SW480 (cell line): ENCODE data around the gene ZNF775.

Experiments used
- DNase-seq: peaks from one replicate; pipeline ENCODE4 v3.0.0-alpha.2; 2016; ENCODE audit warnings: low spot score

Gene ZNF775

GRCh38 chr7:150368884-150369747 is 10.0 kb upstream of the ZNF775 start:
- DNase-seq = peak; percentile 76

GRCh38 chr7:150369748-150370501 is 9.2 kb upstream of the ZNF775 start:
- no peak for DNase-seq

- no peak for DNase-seq
Observed at GRCh38 chr7:150370612-150371071, 8.5 kb upstream of the ZNF775 start.

DNA sequence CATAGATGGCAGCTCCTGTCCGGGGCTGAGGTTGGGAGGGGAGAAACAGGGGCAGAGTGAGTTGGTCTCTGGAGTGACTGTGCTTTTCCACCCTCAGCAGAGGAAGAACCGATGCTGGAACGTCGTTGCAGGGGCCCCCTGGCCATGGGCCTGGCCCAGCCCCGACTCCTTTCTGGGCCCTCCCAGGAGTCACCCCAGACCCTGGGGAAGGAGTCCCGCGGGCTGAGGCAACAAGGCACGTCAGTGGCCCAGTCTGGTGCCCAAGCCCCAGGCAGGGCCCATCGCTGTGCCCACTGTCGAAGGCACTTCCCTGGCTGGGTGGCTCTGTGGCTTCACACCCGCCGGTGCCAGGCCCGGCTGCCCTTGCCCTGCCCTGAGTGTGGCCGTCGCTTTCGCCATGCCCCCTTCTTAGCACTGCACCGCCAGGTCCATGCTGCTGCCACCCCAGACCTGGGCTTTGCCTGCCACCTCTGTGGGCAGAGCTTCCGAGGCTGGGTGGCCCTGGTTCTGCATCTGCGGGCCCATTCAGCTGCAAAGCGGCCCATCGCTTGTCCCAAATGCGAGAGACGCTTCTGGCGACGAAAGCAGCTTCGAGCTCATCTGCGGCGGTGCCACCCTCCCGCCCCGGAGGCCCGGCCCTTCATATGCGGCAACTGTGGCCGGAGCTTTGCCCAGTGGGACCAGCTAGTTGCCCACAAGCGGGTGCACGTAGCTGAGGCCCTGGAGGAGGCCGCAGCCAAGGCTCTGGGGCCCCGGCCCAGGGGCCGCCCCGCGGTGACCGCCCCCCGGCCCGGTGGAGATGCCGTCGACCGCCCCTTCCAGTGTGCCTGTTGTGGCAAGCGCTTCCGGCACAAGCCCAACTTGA is 7.8 kb upstream of the ZNF775 start:
- no peak for DNase-seq

DNA sequence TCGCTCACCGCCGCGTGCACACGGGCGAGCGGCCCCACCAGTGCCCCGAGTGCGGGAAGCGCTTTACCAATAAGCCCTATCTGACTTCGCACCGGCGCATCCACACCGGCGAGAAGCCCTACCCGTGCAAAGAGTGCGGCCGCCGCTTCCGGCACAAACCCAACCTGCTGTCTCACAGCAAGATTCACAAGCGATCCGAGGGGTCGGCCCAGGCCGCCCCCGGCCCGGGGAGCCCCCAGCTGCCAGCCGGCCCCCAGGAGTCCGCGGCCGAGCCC is 7.2 kb upstream of the ZNF775 start:
- no peak for DNase-seq

DNA sequence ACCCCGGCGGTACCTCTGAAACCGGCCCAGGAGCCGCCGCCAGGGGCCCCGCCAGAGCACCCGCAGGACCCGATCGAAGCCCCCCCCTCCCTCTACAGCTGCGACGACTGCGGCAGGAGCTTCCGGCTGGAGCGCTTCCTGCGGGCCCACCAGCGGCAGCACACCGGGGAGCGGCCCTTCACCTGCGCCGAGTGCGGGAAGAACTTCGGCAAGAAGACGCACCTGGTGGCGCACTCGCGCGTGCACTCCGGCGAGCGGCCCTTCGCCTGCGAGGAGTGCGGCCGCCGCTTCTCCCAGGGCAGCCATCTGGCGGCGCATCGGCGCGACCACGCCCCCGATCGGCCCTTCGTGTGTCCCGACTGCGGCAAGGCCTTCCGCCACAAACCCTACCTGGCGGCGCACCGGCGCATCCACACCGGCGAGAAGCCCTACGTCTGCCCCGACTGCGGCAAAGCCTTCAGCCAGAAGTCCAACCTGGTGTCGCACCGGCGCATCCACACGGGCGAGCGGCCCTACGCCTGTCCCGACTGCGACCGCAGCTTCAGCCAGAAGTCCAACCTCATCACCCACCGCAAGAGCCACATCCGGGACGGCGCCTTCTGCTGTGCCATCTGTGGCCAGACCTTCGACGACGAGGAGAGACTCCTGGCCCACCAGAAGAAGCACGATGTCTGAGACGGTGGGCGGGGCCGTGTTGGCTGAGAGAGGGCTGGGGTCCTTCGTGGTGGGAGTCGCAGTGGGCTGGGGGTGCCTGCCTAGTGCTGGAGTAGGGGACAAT is 6.7 kb upstream of the ZNF775 start:
- DNase-seq = no peak

DNA sequence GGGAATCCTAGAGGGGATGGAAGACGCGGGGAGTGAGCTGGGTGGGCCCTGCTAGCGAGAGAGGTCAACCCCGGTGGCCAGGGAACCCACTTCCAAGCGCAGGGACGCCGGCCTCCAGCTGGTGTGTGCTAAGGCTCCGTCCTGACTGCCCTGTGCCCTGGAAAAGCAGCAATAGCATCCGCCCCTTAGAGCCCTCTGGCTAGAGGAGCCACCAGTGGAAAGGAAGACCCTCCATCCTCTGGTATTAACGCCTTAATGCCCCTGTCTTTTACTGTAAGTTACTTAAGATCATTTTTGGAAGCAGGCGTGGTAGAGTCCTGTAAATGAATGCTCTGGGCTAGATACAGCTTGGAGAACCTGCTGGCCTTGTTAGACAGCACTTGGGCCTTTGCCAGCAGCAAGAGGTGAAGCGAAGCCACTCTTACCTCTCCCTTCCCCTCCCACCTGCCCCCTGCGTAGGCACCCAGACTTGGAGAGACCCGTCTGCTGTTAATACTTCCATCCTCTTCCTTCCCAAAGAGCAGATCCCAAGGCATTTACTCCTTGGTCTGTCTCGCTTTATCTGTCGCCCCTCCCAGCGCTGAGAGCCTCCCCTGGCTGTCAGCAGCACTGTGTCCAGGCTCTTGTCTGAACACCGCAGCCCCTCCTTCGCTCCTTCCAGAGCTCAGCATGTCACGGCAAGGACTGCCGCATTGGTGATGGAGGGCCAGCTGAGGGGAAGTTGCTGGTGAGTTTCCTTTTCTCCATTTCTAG is 5.9 kb upstream of the ZNF775 start:
- no peak for DNase-seq

DNA sequence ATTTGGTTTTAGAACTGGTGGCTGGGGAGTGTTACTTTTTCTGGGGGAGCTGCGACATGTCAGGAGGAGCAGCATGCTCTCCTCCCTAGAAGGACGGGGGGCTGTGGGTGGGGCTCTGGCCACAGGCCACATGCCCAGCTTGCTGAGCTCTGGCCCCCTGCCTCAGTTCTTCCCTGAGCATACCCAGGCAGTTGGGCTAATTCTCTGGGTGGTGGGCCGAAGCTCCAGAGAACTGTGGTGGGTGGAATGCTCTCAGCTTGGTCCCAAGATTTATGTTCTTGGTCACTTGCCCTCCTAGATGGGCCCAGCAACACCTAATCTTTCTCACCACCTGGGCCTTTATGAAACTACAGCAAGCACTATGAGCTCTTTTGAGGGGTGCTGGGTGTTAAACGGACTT is 5.1 kb upstream of the ZNF775 start:
- DNase-seq = no peak

DNA sequence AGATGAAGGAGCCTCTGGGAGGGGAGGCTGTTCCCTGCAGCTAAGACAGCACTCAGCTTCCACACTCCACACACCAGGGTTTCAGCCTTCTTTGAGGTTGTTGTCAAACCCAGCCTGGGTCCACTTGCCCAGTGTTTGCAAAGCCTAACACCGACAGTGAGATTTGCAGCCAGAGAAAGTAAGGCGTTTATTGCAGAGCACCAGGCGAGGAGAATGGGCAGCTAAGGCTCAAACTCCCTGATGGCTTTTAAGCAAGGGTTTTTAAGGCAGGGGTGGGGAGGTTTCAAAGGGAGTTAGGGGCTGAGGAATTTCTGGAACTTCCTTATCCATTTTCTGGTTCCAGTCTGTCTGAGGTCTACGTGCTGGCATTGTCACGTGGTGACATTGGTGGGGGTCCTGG is 4.7 kb upstream of the ZNF775 start:
- no peak for DNase-seq

DNA sequence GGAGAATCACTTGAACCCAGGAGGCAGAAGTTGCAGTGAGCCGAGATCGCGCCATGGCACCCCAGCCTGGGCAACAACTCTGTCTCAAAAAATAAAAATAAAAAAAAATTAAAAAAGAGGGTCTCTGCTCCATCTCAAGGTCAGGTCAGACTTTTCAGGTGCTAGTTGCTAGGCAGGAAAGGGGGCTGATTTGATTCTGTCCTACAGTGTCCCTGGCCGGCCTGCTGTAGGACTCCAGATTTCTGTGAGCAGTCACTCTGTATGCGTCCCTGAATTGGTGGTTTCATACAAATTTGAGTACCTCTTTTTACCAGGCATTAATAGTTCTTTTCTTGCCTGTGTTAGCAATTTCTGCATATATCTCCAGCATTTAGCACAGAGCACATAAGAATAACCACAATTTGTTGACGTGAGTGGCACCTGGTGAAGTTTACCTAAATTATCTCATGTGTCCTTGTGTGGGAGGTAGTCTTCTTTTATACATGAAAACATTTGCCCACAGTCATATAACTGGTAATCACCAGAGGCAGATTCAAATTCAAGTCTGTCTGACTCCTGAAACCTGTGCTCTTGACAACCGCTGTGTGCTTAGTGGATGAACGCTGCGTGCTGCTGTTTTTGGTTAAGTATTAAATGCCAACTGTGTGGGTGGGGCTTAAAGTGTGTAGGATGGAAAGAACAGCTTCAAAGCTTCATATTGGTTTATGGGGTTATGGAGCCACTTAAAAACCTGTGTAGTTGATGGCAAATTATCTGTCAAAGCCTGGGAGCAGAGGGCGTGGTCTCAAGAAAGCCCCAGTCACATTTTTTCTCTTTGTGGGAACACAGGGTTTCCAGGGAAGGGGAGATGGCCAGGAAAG is 3.2 kb upstream of the ZNF775 start:
- peak; percentile 90 for DNase-seq

DNA sequence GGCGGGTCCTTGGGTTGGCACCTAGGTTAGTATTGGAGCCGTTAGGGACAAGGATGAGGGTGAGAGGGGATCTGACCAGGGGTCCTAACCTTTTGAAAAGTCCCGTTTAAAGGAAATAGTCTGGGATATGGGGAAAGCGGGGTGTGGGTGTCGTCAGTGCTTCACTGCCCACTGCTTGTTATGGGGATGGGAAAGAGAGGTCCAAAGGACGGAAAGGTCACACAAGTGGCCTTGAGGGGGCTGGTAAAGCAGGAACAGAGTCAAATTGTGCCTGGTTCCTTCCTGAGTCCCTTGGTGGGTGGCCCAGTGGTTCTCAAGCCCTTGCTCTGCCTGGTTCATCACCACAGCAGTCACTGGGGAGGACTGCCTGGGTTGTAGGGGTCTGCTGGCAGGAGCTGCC is 2.6 kb upstream of the ZNF775 start:
- DNase-seq = no peak

DNA sequence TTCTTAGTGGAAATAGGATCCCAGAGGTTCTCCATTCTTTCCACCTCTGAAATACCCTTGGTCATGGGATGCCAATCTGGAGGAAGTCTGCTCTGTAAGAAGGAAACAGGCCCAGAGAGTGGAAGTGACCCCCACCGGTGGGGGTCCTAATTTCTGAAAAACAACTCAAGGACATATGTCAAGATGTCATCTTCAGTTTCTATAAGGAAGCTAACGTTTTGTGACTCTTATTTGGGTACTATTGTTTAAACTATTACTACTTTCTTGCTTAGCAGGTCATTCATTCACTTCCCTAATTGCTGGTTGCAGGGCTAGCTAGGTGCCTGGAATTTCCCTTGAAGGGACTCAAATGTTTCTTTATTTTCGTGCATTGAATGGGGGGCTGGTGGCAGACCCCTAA is 1.9 kb upstream of the ZNF775 start:
- DNase-seq = no peak

- no peak for DNase-seq
Observed at GRCh38 chr7:150377635-150378034, 1.5 kb upstream of the ZNF775 start.

DNA sequence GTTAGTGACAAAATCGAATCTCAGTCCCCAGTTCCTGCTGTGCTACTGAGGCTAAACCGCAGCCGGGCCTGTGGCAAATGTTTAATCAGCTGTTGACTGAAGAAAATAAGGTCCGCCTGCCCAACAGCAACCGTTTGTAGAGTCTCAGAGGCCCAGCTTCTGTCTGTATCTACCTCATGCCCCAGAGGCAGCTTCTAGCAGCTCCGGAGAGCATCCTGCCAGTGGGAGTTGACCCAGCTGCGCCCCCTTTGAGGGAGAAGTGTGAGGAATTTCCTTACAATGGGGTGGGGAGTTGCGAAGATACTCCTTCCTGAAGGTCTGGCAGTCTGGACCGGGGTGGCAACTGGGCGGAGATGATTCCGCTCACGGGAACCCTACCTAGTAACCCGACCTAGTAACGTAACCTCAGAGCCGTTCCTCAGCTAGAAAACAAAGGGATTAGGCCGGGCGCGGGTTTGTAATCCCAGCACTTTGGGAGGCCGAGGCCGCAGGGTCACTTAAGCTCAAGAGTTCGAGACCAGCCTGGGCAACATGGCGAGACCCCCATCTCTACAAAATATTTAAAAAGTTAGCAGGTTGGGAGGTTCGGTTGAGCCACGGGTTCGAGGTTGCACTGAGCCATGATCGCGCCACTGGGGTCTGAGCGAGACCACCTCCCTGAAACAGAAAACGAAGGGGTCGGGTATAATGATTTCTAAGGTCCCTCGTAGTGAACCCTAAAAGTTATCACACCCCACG is 846 bp upstream of the ZNF775 start:
- peak; percentile 77 for DNase-seq

DNA sequence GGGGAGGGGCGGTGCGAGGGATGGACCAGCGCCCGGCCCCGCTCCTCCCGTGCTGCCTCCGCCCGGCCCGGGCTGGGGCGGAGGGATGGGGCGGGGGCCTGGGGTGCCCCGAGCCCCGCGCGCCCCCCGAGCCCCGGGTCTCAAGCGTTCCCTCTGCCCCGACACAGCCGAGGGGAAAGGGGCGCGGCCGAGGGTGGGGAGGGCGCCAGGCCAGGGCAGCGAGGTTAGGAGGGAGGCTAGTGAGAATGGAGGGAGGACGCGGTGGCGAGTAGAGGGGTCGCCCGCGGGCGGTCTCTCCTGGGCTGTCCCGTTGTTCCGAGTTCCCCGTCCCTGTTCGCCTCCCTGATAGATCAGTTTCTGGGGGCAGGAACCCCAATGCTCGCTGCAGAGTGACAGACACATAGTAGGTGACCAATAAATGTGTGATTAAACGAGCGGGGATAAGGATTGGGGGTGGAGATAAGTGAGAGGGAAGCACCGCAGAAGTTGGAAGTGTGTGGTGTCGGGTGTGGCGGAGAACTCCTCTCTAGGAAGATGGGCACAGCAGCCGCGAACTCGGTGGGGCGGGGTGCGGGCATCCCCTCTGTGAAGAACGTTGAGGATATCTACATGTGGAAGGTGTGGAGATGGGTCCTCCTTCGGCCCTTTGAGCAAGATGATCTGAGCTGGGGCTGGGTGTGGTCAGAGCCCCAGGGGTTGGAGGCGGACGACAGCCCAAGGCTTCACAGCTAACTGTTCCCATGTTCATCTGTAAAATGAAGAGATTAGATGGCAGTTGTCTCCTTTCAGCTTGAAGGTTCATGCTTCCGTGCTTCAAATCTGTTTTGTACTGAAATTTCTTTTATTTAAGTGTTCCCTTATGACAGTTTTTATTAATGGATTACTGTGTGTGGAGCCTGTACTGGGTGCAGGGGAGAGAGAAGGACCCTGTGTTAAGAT is 580 bp downstream of the ZNF775 start:
- no peak for DNase-seq

- DNase-seq = no peak
Observed at GRCh38 chr7:150380463-150380862, 1.3 kb downstream of the ZNF775 start.

DNA sequence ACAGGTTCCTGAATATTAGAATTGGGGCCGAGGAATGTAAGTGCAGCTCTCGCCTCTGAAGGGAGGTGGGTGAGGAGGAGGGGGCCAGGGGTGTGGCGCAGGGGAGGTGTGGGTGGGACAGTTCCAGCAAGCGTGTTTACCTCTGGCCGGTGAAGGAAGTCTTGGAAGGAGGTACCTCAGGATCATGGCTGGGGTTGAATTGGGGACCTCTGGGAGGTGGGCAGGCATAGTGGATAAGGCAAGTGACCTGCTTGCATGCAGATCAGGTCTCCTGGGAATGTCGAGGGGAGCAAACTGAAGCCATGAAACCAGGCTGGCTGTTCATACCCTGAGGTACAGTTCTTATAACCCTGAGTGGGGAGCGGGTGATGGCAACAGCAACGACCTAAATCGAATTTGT is 2.0 kb downstream of the ZNF775 start:
- no peak for DNase-seq

DNA sequence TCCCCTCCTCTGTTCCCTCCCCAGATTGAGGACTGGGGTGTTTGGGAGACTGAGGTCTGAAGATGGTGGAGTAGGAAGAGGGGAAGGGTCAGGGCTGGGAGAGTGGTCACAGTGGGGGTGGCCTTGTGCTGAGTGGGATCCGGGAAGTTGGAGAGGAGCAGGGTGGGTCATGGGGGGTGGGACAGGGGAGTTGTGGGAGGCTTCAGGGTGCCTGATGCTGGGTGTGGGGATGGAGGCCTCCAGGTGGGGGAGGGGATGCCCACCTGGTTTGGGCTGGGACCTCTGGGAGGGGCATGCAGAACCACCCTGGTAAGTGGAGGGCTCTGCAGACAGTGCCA is 2.6 kb downstream of the ZNF775 start:
- DNase-seq = no peak
